Esophagus squamous epithelium (tissue), 5 donors: Measurements from ENCODE around the gene ADAM11. TPM values are rescaled to one million over a fixed set of nuclear protein-coding genes. Genes with fewer than 3 reads are reported as not detected.

Source experiments
- DNase-seq: peaks from one replicate; lab custom pipeline; 2025; lab: John Stamatoyannopoulos, UW
- H3K27ac ChIP-seq, 4 donors: fragments of 200-600 bp; sonication (generic); one replicate each; pipeline ENCODE4 v1.5.1; 2016 to 2019; ENCODE audit warnings: mild to moderate bottlenecking in 1 of 4
- H3K27me3 ChIP-seq, 4 donors: fragments of 200-600 bp; sonication (generic); 1 replicate in 3 of 4; 2 replicates in 1 of 4; pipeline versions ENCODE4 v1.5.1 to v1.6.0; 2017 to 2021; ENCODE audit warnings: antibody characterized with exemption in 1 of 4
- H3K36me3 ChIP-seq, 3 donors: fragments of 200-600 bp; sonication (generic); one replicate each; pipeline ENCODE4 v1.5.1; 2016 to 2019
- H3K4me1 ChIP-seq, 3 donors: fragments of 200-600 bp; sonication (generic); one replicate each; pipeline ENCODE4 v1.5.1; 2017 to 2019
- H3K4me3 ChIP-seq, 4 donors: fragments of 200-600 bp; sonication (generic); 1 replicate in 3 of 4; 2 replicates in 1 of 4; pipeline ENCODE4 v1.5.1; 2016 to 2019; ENCODE audit warnings: mild to moderate bottlenecking in 2 of 4, moderate library complexity in 1 of 4
- H3K9me3 ChIP-seq, 3 donors: fragments of 200-600 bp; sonication (generic); one replicate each; pipeline ENCODE4 v1.5.1; 2016 to 2019
- POLR2A ChIP-seq, 4 donors: fragments of 450-650 bp; IDR thresholded peaks; one replicate each; pipeline ENCODE4 v1.6.1; 2017; ENCODE audit warnings: antibody characterized with exemption in 4 of 4, mild to moderate bottlenecking in 4 of 4, moderate library complexity in 3 of 4
- WGBS, 2 donors: methylation state at CpG; one replicate each; pipeline ENCODE4 v1.1.5; 2018; 5-methylcytosine and 5-hydroxymethylcytosine counted together
- intact Hi-C: fragments of 100-400 bp; cut with DNase I; formaldehyde crosslinking; loops from one replicate; pipeline ENCODE4 v1.15.0; 2022
- total RNA-seq, 4 donors: library from RNA; depleted of rRNA; stranded (reverse); fragments of >200 nt; gene quantifications; one replicate each; pipeline ENCODE4 v1.1.0, GENCODE V29; 2016
- TF ChIP-seq, protein P1 (sequence below), 6 experiments: fragments of 450-650 bp in 4 of 6; fragments of 200-600 bp in 2 of 6; sonication (generic) in 2 of 6; IDR thresholded peaks; one replicate each; pipeline ENCODE4 v1.5.1; 2016 to 2019; ENCODE audit warnings: antibody characterized with exemption in 6 of 6, mild to moderate bottlenecking in 4 of 6, moderate library complexity in 4 of 6
- donor health status: DM: yes; HTN: yes; CAD: no.

ADAM11 gene
- total RNA-seq, 4 donors from 2014 or later: 0.18 to 0.38 TPM; not detected in 2

DNA sequence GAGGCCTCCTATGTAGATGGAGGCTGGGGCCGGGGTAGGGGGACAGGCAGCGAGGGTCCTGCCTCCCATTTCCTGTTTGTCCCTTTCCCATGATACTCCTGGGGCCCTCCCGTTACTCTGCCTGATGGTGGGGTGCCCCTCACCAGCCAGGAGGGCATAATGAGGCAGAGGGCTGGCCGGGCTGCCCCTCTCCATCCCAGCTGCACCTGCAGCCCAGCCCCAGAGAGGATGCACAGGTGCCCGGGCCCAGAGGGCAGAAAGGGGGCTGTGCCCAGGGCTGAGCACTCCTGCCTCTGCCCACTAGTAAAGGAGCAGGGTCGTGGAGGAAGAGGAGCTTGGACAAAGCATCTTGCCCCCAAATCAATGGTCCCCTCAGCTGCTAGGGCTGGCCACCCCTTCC lies 10.4 kb downstream of the ADAM11 start:
- H3K4me3 ChIP-seq: no peak overlapping the region
- H3K9me3 ChIP-seq: no peaks in the 10 kb centered on the region
- intact Hi-C loops: no loop called here
- WGBS, 2 donors: 0 to 33% methylated on average over 1 to 2 of the region's 6 CpGs
- no peak for DNase-seq
- no peak overlapping the region for H3K27ac ChIP-seq
- peaks cover 0 to 1% (median under 1%) of the 10 kb centered on the region in 3 donors for H3K4me1 ChIP-seq
- TF ChIP-seq, protein P1, sequence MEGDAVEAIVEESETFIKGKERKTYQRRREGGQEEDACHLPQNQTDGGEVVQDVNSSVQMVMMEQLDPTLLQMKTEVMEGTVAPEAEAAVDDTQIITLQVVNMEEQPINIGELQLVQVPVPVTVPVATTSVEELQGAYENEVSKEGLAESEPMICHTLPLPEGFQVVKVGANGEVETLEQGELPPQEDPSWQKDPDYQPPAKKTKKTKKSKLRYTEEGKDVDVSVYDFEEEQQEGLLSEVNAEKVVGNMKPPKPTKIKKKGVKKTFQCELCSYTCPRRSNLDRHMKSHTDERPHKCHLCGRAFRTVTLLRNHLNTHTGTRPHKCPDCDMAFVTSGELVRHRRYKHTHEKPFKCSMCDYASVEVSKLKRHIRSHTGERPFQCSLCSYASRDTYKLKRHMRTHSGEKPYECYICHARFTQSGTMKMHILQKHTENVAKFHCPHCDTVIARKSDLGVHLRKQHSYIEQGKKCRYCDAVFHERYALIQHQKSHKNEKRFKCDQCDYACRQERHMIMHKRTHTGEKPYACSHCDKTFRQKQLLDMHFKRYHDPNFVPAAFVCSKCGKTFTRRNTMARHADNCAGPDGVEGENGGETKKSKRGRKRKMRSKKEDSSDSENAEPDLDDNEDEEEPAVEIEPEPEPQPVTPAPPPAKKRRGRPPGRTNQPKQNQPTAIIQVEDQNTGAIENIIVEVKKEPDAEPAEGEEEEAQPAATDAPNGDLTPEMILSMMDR (IDR thresholded peaks at IDR 0.05): no peak
- no peak for TF ChIP-seq POLR2A (IDR thresholded peaks at IDR 0.05)
- peaks cover 0 to 87% (median 0%) of the 10 kb centered on the region in 4 donors for H3K27me3 ChIP-seq
- H3K36me3 ChIP-seq: no peaks in the 10 kb centered on the region

GRCh38 chr17:44769647-44770084 lies 10.9 kb downstream of the ADAM11 start:
- intact Hi-C loops: no loop called here
- peaks cover 0 to 6% (median 4%) of the 10 kb centered on the region in 3 donors for H3K4me1 ChIP-seq
- DNase-seq: no peak
- peaks cover 0 to 86% (median 0%) of the 10 kb centered on the region in 4 donors for H3K27me3 ChIP-seq
- no peak overlapping the region for H3K4me3 ChIP-seq
- H3K9me3 ChIP-seq: no peaks in the 10 kb centered on the region
- H3K36me3 ChIP-seq: no peaks in the 10 kb centered on the region
- WGBS, 2 donors: no CpG with 5 or more reads among the region's 15 CpGs
- no peak overlapping the region for H3K27ac ChIP-seq
- TF ChIP-seq, protein P1 (IDR thresholded peaks at IDR 0.05): no peak
- no peak for TF ChIP-seq POLR2A (IDR thresholded peaks at IDR 0.05)

DNA sequence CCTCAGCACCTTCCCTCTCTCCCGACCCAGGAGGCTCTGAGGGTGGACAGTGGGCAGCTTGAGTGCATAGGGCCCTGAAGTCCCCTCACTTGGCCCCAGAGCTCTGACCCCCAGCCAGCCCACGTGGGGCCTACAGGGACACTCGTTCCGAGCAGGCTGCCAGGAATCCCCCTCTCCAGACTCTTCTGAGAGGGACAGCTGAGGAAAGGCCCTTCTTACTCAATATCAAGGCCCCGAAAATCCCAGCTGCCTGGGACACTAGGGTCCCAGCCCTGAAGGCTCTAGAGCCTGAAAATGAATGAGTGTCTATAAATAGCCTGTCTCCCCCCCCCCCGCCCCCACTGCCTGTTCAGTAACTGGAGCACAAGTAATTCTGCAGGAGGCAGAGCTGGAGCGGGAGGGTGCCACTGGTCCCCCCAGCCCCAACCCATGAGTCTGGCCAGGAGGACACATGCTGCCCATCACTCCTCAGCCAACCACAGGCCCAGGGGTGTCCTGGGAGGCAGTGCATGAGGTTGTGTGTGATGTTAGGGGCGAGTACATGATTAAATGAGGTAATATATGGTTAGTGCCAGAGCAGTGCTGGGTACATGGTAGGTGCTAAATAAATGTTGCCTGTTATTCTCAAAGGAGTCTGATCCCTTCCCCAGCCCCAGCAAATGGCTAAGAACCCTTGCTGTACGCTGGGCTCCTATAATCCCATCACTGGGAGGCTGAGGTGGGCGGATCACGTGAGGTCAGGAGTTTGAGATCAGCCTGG lies 11.6 kb downstream of the ADAM11 start:
- intact Hi-C loops: no loop called here
- no peak for TF ChIP-seq POLR2A (IDR thresholded peaks at IDR 0.05)
- TF ChIP-seq, protein P1 (IDR thresholded peaks at IDR 0.05): no peak
- Histone ChIP-seq H3K27me3 (peaks cover 0 to 80% (median 0%) of the 10 kb centered on the region in 4 donors), H3K36me3 (no peaks in the 10 kb centered on the region), H3K9me3 (no peaks in the 10 kb centered on the region), H3K4me1 (peaks cover 5 to 13% (median 11%) of the 10 kb centered on the region in 3 donors), H3K4me3 (no peak overlapping the region), H3K27ac (no peak overlapping the region)
- 65 to 72% methylated on average over 4 to 7 of the region's 11 CpGs for WGBS, 2 donors
- DNase-seq: no peak

DNA sequence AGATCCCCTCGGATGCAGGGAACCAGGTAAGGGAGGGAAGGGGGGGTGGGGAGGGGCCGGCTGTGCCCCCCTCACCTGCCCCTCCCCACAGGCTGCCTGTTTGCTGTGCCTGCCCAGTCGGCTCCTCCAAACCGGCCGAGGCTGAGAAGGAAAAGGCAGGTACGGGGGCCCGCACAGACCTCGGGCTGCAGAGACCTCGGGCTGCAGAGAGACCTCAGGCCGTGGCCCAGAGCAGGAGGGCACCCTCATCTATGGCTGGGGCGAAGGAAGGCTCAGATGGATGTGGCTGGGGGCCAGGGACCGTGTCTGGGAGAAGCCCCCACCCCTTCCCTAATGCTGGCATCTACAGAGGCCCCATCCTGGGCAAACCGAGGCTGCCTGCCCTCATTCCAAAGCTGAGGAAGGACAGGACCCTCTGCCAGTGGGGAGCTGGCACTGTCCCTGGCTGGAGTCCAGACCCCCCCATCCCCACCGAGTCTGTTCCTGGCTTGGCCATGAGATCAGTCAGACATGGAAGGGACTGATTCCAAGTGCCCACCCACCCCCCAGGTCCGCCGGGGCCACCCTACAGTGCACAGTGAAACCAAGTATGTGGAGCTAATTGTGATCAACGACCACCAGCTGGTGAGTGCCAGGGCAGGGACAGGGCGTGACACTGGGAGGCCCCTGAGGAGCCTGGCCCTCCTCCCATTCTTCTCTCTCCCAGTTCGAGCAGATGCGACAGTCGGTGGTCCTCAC lies 13.7 kb downstream of the ADAM11 start:
- H3K36me3 ChIP-seq: no peaks in the 10 kb centered on the region
- peaks cover 0 to 73% (median 0%) of the 10 kb centered on the region in 4 donors for H3K27me3 ChIP-seq
- TF ChIP-seq POLR2A (IDR thresholded peaks at IDR 0.05): no peak
- TF ChIP-seq, protein P1 (IDR thresholded peaks at IDR 0.05): no peak
- H3K4me3 ChIP-seq: no peak overlapping the region
- peaks cover 15 to 29% (median 20%) of the 10 kb centered on the region in 3 donors for H3K4me1 ChIP-seq
- no peaks in the 10 kb centered on the region for H3K9me3 ChIP-seq
- no peak for DNase-seq
- no peak overlapping the region for H3K27ac ChIP-seq
- intact Hi-C loops: no loop called here
- 33 to 52% methylated on average over 3 to 8 of the region's 21 CpGs for WGBS, 2 donors

DNA sequence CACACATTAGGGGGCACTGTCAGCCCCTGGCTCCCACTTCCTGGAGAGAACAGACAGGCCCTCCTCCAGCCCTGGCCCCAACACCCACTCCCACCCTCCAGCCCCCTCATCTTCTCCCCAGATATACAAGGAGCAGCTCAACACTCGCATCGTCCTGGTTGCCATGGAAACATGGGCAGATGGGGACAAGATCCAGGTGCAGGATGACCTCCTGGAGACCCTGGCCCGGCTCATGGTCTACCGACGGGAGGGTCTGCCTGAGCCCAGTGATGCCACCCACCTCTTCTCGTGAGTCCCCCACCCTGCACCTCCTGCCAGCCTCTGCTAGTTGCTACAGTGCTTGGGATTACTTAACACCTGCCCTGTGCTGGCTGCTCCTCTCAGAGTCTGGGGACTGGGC lies 14.4 kb downstream of the ADAM11 start:
- Histone ChIP-seq H3K9me3 (no peaks in the 10 kb centered on the region), H3K36me3 (no peaks in the 10 kb centered on the region), H3K4me3 (no peak overlapping the region), H3K4me1 (peaks cover 15 to 29% (median 20%) of the 10 kb centered on the region in 3 donors), H3K27me3 (peaks cover 0 to 73% (median 0%) of the 10 kb centered on the region in 4 donors), H3K27ac (no peak overlapping the region)
- WGBS, 2 donors: 36 to 47% methylated on average over 4 to 6 of the region's 6 CpGs
- TF ChIP-seq POLR2A (IDR thresholded peaks at IDR 0.05): no peak
- TF ChIP-seq, protein P1 (IDR thresholded peaks at IDR 0.05): no peak
- intact Hi-C loops: no loop called here
- no peak for DNase-seq
